Fibroblast of peridontal ligament (primary cell): Measurements from ENCODE around the gene RBM10.

Experiments used
- DNase-seq: peaks from one replicate; pipeline ENCODE4 v3.0.0-alpha.2; 2010; ENCODE audit errors: extremely low read depth

RBM10 gene

DNA sequence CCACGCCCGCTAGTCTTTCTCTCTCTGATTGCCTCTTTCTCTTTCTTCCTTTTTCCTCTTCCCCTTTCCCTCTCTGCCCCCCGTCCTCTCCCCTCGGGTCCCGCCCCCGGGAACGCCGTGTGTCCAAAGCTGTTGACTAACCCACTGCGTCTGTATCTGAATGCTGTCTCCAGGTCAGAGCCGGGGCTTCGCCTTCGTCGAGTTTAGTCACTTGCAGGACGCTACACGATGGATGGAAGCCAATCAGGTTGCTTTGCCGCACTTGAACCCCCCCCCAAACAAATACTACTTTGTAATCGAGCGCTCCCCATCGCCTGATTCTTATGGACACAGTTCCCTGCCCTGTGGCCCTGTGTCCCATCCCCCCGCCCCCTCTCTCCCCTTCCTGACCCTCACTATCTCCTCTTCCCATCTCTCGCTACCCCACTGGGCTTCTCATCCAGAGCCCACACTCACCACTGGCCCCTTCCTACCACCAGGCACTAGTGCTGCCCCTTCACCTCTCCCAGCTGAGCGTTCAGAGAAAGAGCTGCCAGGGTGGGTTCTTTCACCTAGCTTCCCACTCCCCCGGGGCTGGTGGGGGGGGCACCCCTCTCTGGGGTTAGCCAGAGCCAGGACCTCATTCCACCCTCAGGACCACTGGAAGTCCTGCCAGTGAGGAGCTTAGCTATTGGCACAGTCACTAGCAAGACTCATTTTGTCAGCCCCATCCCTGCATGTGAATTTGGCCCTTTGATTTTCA lies 30.0 kb downstream of the RBM10 start:
- DNase-seq = no peak

DNA sequence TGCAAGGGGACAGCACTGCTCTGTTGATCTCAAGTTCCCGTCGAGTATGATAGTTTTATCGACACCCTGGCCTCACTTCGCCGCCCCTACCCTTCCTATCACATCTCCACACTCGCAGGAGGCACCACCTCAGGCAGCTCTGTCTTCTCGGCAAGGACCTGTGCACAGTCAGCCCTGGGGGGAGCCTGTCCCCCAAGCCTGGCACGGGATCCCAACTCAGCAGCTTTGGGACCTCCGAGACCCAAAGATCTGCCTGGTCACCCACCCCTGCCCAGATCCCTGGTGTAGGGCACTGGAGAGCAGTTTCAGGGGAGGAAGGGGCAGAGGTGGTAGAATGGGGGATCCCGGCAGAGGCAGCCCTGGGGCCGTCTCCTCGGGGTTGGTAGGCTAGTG lies 30.6 kb downstream of the RBM10 start:
- no peak for DNase-seq

DNA sequence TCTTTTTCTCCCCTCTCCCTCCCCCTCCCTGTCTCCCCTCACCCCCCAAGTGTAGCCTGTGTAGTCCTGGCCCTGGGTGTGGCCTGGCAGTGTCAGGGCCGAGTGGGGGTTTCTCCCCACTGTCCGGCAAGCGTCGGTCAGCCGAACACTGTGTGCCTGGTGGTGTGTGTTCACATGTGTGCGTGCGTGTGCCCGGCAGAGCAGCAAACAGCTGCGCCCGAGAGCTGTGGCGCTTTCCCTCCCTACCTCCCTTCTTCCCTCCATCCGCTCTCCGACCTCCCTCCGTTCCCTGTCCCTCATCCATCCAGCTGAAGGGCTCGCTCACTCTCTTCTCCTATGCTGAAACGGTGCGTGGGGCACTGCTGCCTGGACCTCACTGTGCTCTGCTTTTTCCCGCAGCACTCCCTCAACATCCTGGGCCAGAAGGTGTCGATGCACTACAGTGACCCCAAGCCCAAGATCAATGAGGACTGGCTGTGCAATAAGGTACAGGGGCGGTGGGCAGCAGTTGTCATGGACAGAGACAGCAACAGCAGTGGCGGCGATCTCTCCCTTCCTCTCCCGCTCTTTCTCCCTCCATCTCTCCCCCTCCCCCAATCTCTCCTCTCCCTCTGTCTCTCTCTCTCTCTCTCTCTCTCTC lies 31.2 kb downstream of the RBM10 start:
- DNase-seq = no peak

DNA sequence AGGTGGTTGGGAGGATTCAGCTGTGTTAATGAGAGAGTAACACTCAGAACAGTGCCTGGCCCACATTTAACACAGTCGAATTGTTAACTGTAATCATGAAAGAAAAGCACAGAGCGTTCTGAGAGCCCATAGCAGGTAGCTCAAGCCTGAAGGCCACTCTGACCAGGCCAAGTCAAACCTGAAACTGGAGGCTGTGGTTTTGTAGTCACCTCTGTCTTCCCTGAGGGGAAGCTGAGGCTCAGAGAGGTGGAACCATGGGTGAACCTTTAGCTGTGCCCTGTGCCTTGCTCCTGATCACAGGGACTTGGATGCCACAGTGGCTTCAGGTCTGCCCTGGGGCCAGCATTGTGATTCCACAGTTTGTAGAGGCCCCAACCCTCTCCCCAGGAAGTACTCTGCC lies 32.1 kb downstream of the RBM10 start:
- no peak for DNase-seq

DNA sequence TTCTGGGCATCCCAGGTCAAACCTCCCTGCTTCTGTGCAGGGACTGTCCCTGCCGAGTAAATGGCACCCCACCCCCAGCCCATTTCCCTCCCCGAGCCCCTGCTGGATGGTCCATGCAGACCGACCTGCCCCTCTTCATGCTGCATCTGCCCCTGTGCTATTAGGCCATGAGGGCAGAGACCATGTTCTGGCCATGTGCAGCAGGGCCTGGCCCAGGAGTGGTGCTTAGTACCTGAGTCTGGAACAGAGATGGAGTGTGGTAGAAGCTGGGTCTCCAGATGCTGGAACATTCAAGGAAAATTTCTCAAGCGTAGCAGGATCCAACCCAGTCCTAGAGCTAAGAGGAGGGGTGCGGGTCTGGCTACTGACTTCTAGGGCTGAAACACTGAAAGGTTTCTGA lies 33.3 kb downstream of the RBM10 start:
- DNase-seq = no peak

DNA sequence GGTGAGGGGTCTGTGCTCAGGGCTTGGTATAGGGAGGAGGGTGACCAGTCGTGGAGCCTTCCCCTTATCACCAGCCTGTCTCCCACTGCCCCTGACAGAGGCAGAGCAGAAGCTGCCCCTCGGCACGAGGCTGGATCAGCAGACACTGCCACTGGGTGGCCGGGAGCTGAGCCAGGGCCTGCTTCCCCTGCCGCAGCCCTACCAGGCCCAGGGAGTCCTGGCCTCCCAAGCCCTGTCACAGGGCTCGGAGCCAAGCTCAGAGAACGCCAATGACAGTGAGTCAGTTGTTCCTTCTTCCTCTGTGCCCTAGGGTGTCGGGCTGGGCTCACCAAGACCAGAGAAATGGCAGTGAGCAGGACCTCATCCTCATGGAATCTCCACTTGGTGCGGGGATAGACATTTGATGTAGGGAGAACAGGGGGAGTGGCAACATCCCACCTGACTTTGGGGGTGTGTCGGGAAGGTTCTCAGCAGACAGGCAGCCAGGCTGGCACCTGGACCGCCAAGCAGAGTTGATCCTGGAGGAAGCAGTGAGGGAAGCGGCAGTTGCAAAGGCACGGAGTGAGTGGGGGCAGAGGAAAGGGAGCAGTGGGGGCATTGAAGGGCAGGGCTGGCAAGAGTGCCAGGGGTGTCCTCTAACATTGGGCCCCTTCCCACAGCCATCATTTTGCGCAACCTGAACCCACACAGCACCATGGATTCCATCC lies 34.4 kb downstream of the RBM10 start:
- DNase-seq = no peak

DNA sequence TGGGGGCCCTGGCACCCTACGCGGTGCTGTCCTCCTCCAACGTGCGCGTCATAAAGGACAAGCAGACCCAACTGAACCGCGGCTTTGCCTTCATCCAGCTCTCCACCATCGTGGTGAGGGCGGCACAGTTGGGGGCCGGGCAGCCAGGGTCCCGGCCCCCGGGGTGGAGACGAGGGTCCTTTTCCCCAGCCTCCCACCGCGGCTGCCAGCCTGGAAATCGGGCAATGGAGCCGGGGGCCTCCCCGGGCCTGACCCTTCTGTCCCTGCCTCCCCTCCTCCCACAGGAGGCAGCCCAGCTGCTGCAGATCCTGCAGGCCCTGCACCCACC lies 34.9 kb downstream of the RBM10 start:
- no peak for DNase-seq

DNA sequence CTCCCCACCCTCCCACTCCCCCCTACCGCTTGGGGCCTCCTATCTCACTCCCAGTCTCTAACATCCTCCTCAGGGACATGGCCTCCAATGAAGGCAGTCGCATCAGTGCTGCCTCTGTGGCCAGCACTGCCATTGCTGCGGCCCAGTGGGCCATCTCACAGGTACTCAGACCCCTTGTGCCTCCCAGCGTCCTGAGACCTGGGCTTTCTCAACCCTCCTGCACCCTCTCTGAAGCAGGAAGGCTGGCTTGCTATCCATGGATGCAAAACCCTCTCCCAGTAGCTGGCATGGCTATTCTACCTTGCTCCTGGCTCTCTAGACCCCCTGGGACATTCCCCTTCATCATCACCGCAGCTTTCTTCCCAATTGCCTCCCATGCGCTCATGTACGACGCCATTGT lies 35.3 kb downstream of the RBM10 start:
- no peak for DNase-seq

DNA sequence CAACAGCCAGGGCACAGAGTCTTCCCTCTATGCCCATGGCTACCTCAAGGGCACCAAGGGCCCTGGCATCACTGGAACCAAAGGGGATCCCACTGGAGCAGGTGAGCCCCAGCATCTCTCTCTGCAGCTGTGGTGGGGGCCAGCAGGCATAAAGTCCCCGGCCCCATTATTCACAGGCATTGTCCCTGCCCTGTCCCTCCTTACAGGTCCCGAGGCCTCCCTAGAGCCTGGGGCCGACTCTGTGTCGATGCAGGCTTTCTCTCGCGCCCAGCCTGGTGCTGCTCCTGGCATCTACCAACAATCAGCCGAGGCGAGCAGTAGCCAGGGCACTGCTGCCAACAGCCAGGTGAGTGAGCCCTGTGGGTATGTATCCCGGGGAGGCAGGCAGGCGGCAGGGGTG lies 36.3 kb downstream of the RBM10 start:
- DNase-seq = no peak

DNA sequence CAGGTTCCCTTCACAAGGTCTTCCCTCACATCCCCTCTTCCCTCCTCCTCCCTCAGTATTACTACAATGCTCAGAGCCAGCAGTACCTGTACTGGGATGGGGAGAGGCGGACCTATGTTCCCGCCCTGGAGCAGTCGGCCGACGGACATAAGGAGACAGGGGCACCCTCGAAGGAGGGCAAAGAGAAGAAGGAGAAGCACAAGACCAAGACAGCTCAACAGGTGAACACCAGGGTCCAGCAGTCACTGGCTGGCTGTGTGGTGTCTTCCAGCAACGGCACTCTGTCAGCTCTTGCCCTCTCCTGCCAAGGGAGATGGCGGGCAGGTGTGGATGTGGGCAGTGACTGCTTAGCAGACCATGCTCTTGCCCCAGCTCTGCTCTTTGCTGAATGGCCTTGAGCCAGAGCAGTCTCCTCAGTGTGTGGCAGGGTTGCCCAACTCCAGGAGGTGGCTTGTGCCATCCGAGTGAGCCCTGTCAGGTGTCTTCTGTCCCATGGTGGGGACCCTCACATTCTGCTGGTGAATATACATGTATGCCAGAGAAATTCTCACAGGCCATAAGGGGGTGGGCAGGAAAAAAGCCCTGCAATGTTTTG lies 37.2 kb downstream of the RBM10 start:
- no peak for DNase-seq

DNA sequence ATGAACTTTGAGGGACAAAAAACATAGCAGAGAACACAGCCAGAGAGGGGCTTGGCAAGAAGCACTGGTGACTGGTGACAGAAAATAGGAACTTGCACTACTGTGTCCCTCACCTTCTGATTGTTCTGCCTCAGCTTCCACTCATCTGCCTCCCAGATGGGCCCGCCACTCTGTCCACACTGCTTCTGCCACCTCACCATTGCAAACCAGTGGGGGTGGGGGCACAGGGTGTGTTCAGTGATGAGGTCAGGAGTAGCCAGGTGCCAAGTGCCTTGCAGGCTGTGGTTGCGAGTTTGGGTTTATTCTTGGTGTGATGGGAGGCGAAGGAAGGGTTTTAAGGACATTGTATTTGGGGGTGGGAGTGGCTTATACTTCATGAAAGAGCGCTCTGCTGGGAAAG lies 39.5 kb downstream of the RBM10 start:
- DNase-seq = no peak

DNA sequence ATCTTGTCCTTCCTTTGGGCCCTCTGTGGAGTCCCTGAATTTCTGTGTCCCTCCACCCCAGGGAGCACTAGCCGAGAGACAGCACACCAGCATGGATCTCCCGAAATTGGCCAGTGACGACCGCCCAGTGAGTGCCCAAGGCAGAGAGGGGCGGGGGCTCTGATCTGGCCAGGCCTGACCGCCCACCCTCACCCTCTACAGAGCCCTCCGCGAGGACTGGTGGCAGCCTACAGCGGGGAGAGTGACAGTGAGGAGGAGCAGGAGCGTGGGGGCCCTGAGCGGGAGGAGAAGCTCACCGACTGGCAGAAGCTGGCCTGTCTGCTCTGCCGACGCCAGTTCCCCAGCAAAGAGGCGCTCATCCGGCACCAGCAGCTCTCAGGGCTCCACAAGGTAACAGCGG lies 40.2 kb downstream of the RBM10 start:
- no peak for DNase-seq

DNA sequence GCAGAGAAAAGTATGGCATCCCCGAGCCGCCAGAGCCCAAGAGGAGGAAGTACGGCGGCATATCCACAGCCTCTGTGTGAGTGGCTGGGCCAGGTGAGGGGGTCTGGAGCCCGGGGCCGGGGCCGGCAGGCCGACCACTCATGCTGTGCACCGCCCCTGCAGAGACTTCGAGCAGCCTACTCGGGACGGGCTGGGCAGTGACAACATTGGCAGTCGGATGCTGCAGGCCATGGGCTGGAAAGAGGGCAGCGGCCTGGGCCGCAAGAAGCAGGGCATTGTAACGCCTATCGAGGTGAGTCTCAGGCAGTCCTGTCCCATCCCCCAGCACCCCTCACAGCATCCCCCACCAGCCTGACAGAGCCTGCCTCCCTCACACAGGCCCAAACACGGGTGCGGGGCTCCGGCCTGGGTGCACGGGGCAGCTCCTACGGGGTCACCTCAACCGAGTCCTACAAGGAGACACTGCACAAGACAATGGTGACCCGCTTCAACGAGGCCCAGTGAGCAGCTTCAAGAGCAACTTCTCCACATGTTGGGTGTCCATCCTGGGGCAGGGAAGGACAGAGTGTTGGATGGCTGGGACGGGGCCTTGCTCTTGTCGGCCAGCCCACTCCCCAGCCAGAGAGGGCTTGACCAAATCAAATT lies 41.2 kb downstream of the RBM10 start:
- no peak for DNase-seq

DNA sequence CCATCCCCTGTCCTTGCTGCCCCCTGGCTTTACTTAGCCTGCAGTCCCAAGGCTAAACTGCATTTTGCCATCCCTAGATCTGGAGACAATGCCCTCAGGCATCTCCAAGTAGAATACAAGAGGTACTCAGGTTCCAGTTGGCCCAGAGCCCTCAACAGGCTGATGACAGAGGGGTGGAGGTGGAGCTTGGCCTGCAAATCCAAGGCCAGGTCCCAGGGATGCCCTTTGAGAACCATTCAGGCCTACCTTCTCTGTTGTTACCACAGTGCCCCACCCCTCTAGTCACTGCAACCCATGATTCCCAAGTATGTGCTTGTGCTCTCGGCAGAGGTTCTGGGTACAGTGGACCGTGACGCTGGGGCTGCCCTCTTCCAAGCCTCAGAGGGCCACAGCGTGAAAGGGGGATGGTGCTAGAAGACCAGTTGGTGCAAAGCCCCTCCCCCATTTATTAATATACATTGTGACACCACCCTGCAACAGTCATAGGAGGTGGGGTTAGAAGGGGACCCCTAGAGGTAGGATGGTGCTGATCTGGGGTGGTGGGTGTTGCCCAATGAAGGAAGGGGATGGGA lies 42.2 kb downstream of the RBM10 start:
- DNase-seq = no peak

DNA sequence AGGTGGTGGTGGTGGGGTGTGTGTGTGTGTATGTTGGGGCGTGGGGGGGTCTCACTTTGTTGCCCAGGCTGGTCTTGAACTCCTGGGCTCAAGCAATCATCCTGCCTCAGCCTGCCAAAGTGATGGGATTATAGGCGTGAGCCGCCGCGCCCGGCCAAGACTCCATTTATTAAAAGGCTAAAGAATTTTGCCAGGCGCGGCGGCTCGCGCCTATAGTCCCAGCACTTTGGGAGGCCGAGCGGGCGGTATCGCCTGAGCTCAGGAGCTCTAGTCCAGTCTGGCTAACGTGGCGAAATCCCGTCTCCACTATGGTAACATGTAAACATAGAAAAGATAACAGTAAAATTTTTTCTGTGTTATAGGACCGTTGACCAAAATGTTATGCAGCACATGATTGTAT lies 44.9 kb downstream of the RBM10 start:
- DNase-seq = no peak

DNA sequence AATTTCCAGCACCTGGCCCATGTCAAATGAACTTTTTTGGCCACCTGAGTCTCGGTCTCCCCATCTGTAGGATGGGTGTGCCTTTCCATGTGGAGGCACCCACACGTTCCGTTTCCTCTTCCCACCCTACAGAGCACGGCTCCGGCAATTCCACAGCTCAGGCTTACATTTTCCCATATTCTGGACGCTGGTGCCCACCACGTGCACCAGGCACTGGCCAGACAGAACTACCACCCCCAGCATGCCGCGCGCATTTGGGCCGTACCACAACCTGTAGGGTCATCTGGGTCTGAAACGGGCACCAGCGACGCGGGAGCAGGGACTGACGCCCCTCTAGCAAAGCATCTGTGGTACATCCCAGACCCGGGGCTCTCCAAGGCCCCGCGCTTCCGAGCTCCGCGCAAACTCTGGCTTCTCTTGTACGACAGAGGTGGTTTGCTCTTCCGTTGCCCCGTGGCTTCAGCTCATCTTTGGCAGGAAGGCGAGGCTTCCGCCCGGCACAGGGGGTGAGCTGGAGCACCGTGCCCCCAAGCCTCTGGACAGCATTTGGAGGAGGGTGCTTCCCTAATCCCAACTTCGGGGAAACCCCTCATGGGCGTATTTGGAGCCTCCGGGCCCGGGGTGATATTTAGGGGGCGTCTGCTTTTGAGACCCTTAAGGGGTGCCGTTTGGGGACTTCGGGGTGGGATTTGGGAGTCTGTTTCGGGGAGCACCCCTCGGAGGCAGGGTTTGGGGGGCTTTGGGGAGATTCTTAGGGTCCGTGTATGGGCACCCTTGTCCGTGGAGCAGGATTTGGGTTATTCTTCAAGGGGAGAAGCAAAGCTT lies 45.6 kb downstream of the RBM10 start:
- peak; percentile 88 for DNase-seq

DNA sequence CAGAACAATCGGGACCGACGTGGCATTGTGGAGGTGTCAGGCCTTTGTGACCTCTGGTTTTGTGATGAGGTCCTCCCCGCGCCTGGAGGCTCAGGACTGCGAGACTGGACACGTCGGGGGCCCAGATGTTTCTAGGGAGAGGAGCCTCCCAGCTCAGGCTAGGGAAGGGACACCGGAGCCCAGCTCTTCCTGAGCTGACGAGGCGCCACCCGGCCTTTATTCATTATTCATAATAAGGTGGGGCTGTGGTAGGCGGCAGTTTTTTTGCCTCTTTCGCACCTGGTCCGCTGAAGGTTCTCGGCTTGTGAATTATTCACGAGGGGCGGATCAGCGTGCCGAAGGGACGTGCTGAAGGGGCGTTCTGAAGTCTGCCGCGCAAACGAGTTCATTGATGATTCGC lies 46.3 kb downstream of the RBM10 start:
- DNase-seq = no peak

DNA sequence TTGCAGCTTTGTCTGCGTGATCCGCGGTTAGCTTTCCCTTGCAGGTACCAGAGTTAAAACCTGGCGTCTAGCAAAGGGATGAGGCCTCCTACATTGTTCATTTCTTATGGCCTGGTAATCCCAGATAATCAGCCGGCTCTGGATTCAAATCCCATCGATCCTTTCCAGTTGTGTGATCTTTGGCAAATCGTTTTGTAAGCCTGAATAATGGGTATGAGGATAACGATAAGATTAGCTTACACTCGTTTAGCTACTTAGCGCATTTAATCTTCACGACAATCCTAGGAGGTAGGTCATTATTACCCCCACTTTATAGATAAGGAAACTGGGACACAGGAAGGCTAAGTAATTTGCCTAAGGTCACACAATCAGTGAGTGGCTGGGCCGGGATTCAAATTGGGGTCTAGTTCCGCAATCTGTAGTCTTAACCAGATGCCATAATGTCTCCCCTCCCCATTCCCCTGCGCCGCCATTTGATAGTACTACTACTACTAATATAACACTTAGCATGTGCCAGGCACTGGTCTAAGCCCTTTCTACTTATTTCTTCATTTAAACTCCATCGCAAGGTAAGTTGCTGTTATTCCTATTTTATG lies 46.9 kb downstream of the RBM10 start:
- no peak for DNase-seq

DNA sequence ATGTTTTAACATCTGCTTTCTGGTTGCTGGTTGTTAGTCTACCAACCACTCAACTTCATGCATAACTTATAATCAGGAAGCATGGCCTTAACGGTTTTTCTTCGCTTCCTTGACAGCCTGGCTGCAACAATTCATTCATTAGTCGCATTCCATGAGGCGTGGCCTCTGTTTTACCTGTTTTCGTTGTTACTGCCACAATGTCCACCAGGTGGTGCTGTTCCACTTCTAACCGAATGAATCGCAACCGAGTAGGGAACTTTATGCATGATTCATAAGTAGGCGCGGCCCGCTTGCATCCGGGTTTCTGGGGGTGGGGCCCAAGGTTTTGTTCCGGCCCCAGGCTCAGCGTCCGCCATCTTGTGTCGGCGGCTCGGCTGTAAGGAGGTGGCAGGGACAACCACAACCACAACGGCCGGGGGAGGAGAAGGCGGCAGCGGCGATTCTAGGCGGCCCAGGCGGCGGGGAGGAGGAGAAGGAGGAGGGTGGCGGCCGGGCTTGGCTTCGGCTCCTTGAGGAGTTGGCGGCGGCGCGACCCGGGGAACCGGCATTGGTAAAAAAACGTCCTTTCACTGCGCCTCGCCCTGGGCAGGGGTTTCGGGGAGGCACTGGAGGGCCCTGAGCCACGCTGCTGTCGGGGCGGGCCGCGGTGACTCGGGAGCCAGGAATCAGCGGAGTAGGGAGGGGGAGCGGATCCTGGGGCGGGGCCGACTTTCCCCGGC lies 48.6 kb downstream of the RBM10 start, which contains the start of gene UBA1:
UBA1 (plus strand) TSS at position 355 of the 719 bp plus-strand sequence. CDS start 4,974 bp downstream, outside the sequence.
- DNase-seq = peak; percentile 92

DNA sequence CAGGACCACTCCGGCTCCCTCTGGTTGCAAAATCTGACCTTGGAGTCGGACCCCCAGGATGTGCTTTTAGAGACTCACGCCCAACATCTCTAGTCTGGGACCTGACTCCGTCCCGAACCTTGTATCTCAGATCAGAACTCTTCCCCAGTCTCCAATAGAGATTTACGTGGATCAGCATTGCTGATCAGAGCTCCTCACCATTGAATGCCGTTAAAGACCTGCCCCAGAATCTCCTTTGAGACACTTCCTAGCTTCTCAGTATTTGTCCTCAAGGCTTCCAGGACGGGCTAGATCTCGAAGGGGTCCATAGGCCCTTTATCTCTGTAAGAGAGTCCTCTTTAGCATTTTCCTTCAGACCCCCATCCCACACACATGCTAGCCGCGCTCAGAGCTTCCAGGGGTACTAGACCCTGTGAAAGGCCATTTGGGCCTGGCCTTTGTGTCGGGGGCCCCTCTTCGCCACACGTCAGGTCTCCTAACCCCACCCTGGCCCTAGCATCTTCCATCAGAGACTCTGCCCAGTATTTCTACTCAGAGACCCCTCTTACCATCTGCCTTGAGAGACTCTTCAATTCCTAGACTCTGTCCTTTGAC lies 49.3 kb downstream of the RBM10 start:
- no peak for DNase-seq
